ENCODE data around the gene RSPRY1. TPM values are rescaled to one million over a fixed set of nuclear protein-coding genes. Genes with fewer than 3 reads are reported as not detected.

Gene RSPRY1
- total RNA-seq, 1 donor from 2014 or later, result 38.9 TPM

DNA sequence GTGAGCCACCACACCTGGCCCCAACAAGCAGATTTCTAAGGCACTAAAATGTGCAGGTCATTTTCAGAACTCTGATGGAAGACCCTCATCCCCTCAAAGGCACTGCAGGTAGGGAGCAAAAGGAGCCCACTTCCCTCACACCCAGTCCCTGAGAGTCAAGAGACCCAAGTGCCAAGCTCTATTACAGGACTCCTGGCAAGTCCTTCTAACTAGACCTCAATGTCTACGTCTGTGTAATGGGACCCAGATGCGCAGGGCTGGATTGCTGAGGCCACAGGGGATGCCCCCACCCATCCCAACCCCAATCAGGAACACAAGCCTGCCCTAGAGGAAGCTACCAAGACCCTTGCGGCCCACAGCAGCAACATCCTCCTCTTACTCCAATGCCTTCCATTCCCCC lies 95.7 kb downstream of the RSPRY1 start:
- no peak overlapping the region for H3K27ac Mint-ChIP-seq (ENCODE audit: unreplicated experiment)
- peaks cover 11% of the 10 kb centered on the region for H3K27me3 Mint-ChIP-seq (ENCODE audit: low read depth)
- H3K4me1 Mint-ChIP-seq (ENCODE audit: low read depth), result peaks cover 15% of the 10 kb centered on the region
- DNase-seq (ENCODE audit: low spot score), result no peak
- no peak overlapping the region for H3K4me3 Mint-ChIP-seq (ENCODE audit: unreplicated experiment)
- TF ChIP-seq, protein P1, sequence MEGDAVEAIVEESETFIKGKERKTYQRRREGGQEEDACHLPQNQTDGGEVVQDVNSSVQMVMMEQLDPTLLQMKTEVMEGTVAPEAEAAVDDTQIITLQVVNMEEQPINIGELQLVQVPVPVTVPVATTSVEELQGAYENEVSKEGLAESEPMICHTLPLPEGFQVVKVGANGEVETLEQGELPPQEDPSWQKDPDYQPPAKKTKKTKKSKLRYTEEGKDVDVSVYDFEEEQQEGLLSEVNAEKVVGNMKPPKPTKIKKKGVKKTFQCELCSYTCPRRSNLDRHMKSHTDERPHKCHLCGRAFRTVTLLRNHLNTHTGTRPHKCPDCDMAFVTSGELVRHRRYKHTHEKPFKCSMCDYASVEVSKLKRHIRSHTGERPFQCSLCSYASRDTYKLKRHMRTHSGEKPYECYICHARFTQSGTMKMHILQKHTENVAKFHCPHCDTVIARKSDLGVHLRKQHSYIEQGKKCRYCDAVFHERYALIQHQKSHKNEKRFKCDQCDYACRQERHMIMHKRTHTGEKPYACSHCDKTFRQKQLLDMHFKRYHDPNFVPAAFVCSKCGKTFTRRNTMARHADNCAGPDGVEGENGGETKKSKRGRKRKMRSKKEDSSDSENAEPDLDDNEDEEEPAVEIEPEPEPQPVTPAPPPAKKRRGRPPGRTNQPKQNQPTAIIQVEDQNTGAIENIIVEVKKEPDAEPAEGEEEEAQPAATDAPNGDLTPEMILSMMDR (IDR thresholded peaks at IDR 0.05), result no peak
- H3K9me3 Mint-ChIP-seq (ENCODE audit: low read depth), result no peaks in the 10 kb centered on the region
- H3K36me3 Mint-ChIP-seq (ENCODE audit: low read depth), result no peaks in the 10 kb centered on the region

DNA sequence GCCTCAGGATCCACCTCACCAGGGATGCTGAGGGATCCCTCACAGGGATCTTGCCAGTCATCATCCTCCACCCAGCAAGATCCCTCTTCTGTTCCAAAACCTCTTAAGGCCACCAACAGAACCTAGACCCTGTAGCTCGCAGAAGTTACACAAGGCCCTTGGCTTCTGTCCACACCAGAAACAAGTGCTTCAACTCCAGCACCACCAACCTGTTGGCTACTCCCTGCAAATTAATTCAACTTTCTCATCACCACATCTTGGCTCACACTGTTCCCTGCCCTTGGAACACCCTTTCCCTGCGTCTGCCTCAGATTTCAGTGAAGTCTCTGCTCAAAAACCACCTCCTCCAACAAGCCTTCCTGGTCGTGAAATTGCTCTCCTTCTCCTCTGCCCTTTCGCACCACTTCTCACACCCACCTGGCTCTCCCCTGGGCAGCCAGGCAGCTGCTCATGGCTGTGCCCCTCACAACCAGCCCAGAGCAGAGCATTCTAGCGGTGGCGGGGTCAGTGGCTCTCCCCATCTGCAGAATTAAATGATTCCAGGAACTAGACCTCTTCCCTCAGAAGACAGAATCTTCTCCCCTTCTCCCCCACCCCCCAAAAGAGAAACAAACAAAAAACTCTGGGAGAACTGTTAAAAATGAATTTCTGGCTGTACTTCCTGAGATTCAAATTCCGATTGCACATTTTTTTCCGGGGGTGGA lies 96.5 kb downstream of the RSPRY1 start:
- no peaks in the 10 kb centered on the region for H3K36me3 Mint-ChIP-seq (ENCODE audit: low read depth)
- peaks cover 9% of the 10 kb centered on the region for H3K4me1 Mint-ChIP-seq (ENCODE audit: low read depth)
- TF ChIP-seq, protein P1 (IDR thresholded peaks at IDR 0.05), result no peak
- no peak overlapping the region for H3K27ac Mint-ChIP-seq (ENCODE audit: unreplicated experiment)
- peaks cover 11% of the 10 kb centered on the region for H3K27me3 Mint-ChIP-seq (ENCODE audit: low read depth)
- DNase-seq (ENCODE audit: low spot score), result no peak
- no peak overlapping the region for H3K4me3 Mint-ChIP-seq (ENCODE audit: unreplicated experiment)
- no peaks in the 10 kb centered on the region for H3K9me3 Mint-ChIP-seq (ENCODE audit: low read depth)

DNA sequence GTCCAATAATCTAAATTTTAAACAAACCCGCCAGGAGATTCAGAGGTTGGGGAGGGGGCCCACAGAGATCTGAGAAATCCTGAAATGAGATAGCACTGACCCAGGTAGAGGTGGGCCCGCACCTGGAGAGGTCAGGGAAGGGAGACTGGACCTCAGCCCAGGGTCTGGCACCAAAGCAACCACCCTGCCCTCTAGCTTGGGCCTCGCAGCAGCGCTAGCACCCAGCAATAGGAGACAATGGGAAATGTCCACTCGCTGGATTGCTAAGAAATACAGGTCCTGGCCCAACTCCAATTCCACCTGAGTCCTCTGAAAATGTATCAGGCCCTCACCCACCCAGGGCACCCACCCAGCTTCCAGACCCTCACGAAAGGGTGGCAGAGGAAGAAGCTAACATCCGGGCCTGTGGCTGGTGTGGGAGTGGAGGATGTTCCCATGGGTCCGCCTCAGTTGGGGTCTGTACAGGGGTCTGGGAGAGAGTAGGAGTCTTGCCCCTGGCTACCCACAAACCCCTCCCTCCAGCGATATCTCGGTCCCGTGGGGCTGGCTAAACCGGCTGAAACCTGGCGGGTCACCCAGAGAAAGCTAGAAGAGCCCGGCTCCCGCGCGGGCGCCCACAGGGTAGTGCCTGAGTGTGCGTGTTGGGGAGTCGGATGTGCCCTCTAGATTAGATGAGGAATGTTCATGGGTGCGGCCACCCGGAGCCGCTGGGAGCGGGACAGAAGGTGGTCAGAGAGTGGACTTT lies 97.3 kb downstream of the RSPRY1 start:
- Mint-ChIP-seq H3K27me3 (ENCODE audit: low read depth) (peaks cover 11% of the 10 kb centered on the region), H3K9me3 (ENCODE audit: low read depth) (no peaks in the 10 kb centered on the region), H3K4me3 (ENCODE audit: unreplicated experiment) (peak overlapping the region; percentile 61), H3K4me1 (ENCODE audit: low read depth) (peaks cover 4% of the 10 kb centered on the region), H3K27ac (ENCODE audit: unreplicated experiment) (no peak overlapping the region), H3K36me3 (ENCODE audit: low read depth) (no peaks in the 10 kb centered on the region)
- TF ChIP-seq, protein P1 (IDR thresholded peaks at IDR 0.05), result no peak
- DNase-seq (ENCODE audit: low spot score), result no peak

DNA sequence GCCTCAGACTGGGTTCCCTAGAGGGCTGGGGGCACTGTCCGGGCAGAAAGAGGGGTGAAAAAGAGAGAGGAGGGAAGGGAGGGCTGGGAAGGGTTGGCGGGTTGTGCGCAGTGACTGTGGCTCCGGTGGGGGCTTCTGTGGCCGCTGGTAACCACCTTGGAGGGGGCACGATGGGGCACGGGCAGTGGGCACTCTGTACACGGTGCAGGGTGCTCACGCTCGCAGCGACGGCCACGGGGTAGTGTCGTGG lies 97.8 kb downstream of the RSPRY1 start:
- Mint-ChIP-seq H3K27me3 (ENCODE audit: low read depth) (peaks cover 11% of the 10 kb centered on the region), H3K27ac (ENCODE audit: unreplicated experiment) (no peak overlapping the region), H3K4me1 (ENCODE audit: low read depth) (peaks cover 4% of the 10 kb centered on the region), H3K4me3 (ENCODE audit: unreplicated experiment) (peak overlapping the region; percentile 61), H3K36me3 (ENCODE audit: low read depth) (no peaks in the 10 kb centered on the region), H3K9me3 (ENCODE audit: low read depth) (no peaks in the 10 kb centered on the region)
- TF ChIP-seq, protein P1 (IDR thresholded peaks at IDR 0.05), result no peak
- DNase-seq (ENCODE audit: low spot score), result no peak

DNA sequence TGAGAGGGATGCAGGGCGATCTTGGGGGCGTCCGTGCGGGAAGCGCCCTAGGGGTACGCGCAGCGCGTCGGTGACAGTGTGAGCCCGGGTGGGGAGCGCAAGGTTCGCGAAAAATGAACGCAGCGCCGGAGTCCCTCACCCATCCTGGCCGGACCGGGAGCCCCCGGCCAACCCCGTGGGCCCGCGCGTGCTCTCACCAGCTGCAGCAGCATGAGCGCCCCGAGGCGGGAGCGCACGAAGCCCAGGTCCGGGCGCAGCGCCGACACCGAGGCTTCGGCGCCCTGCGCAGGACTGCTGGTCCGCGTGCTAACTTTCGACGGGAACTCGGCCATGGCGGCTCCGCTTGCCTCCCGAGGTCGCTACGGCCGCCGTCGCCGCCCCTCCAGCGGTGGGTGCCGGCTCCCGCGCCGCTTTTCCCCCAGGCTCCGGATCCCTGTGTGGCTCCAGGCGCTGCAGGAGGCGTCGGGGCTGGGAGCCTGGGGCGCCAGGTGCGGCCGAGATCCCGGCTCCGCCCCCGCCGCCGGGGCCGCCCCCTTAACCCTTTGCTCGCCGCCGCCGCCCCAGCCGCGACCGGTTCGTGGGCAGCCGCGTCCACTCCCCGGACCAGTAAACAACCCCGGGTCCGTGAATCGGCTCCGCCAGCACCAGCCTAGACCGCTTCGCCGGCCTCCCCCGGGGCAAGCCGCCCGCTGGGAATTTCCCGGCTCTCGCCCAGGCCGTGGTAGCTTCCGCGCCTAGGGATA lies 98.3 kb downstream of the RSPRY1 start, which contains the start of gene PLLP:
Gene PLLP, minus strand, starts transcription at position 464 of the 743 bp plus-strand sequence. Its CDS starts 132 bp downstream, at position 332.
- no peaks in the 10 kb centered on the region for H3K36me3 Mint-ChIP-seq (ENCODE audit: low read depth)
- peak within 1 kb of the TSS; percentile 8 for H3K27ac Mint-ChIP-seq (ENCODE audit: unreplicated experiment)
- peaks cover 4% of the 10 kb centered on the region for H3K4me1 Mint-ChIP-seq (ENCODE audit: low read depth)
- peaks cover 11% of the 10 kb centered on the region for H3K27me3 Mint-ChIP-seq (ENCODE audit: low read depth)
- DNase-seq (ENCODE audit: low spot score), result no peak
- TF ChIP-seq, protein P1 (IDR thresholded peaks at IDR 0.05), result peak; percentile 17
- H3K4me3 Mint-ChIP-seq (ENCODE audit: unreplicated experiment), result peak within 1 kb of the TSS; percentile 64
- H3K9me3 Mint-ChIP-seq (ENCODE audit: low read depth), result no peaks in the 10 kb centered on the region

All from chondrocyte (in vitro differentiated cells).